ENCODE results near the gene LNX1. TPM values are rescaled to one million over a fixed set of nuclear protein-coding genes. Genes with fewer than 3 reads are reported as not detected.
A peak's percentile ranks its signal among the peaks of the same experiment; 100 is the strongest.

Gene LNX1
- total and polyA plus RNA-seq, 2 experiments from 2014 or later = 6.7 to 9.4 TPM

DNA sequence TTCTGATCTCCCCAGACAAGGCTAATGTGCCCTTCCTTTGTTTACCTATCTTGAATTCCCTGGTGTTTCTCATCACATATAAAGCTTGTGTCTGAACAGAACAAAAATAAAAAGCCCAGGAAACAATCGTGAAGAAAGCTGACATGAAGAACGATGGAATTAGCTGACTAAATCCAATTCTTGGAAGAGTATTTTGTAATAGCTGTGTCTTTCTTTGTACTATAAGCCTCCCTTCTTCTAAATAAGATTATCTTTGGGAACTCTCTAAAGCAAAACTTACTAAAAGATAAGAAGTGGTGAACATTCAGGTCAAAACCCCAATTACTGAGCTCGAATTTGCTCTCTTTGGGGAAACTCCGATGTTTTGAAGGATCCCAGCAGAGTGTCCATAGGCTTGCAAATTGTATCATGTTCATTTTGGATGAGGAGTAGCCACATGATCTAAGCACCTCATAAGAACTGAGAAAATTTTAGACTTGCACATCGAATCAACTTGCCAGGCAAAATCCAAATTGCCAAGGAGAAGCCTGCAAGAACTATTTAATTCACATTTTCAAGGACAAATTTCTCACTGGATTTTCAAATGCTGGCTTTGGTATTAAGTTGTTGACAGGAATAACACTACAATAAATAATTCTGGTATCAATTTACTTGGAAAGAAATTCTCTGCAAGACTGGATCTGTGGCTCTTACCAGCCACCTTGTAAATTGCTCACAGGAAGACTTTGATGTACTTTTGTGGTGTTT, 106.2 kb downstream of the LNX1 start:
- Histone ChIP-seq H4K20me1 (ENCODE audit: insufficient read depth) (no peaks in the 10 kb centered on the region), H3K9me2 (ENCODE audit: insufficient read depth) (no peaks in the 10 kb centered on the region), H3K4me2 (ENCODE audit: unreplicated experiment) (no peak overlapping the region), H3K27ac (no peak overlapping the region; the same call in 1 of the 2 replicates), H3K9me3 (ENCODE audit: low read depth) (no peaks in the 10 kb centered on the region), H3K4me1 (ENCODE audit: insufficient read depth) (peaks cover 30% of the 10 kb centered on the region), H2AFZ (0 out of 2 replicates have a peak overlapping the region, but pooled peaks have one; percentile 7), H3F3A (ENCODE audit: insufficient read depth) (peaks cover 18% of the 10 kb centered on the region), H3K27me3 (replicated peaks; ENCODE audit: insufficient read depth) (no peaks in the 10 kb centered on the region), H3K36me3 (ENCODE audit: low read depth) (no peaks in the 10 kb centered on the region), H3K79me2 (ENCODE audit: insufficient read depth) (no peaks in the 10 kb centered on the region), H3K9ac (no peak overlapping the region), H3K4me3 (no peak overlapping the region)
- 58 to 59% methylated on average over 5 of the region's 5 CpGs for WGBS, 2 experiments (ENCODE audit: low coverage in 1 of 2, low lambda C conversion rate in 2 of 2, missing lambda C conversion rate in 2 of 2)
- in situ Hi-C loops (cut with MboI) = no loop called here
- TF ChIP-seq EZH2phosphoT487 (IDR thresholded peaks at IDR 0.05; ENCODE audit: insufficient read depth, low read depth) = no peak
- no peak for TF ChIP-seq EZH2 (IDR thresholded peaks at IDR 0.05; ENCODE audit: insufficient read depth, poor library complexity, severe bottlenecking)
- DNase-seq = no peak

DNA sequence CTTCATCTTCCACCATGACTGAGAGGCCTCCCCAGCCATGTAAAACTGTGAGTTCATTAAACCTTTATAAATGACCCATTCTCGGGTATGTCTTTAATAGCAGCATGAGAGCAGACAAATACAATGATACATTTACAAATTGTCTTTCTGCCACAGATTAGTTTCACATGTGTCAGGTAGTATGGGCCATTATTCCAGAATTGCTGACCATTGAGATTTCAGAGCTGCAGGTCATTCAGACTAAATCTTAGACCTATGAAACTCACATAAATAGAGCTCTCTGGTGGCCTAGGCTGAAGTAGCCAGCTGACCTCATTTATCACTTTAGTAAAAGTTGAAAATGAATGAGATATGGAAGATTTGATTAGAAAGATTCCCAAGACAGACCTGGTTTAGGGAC, 108.0 kb downstream of the LNX1 start:
- Histone ChIP-seq H3K9ac (no peak overlapping the region), H3K9me3 (ENCODE audit: low read depth) (no peaks in the 10 kb centered on the region), H3K4me3 (no peak overlapping the region), H3K36me3 (ENCODE audit: low read depth) (no peaks in the 10 kb centered on the region), H3K4me2 (ENCODE audit: unreplicated experiment) (no peak overlapping the region), H3K4me1 (ENCODE audit: insufficient read depth) (peaks cover 32% of the 10 kb centered on the region), H3K27ac (no peak overlapping the region), H3K9me2 (ENCODE audit: insufficient read depth) (no peaks in the 10 kb centered on the region), H3F3A (ENCODE audit: insufficient read depth) (peaks cover 28% of the 10 kb centered on the region), H3K27me3 (replicated peaks; ENCODE audit: insufficient read depth) (no peaks in the 10 kb centered on the region), H2AFZ (no peak overlapping the region), H4K20me1 (ENCODE audit: insufficient read depth) (no peaks in the 10 kb centered on the region), H3K79me2 (ENCODE audit: insufficient read depth) (no peaks in the 10 kb centered on the region)
- WGBS, 2 experiments (ENCODE audit: low coverage in 1 of 2, low lambda C conversion rate in 2 of 2, missing lambda C conversion rate in 2 of 2) = 100% methylated on average over 1 of the region's 1 CpG
- in situ Hi-C loops (cut with MboI) = no loop called here
- no peak for DNase-seq
- TF ChIP-seq EZH2phosphoT487 (IDR thresholded peaks at IDR 0.05; ENCODE audit: insufficient read depth, low read depth) (no peak), EZH2 (IDR thresholded peaks at IDR 0.05; ENCODE audit: insufficient read depth, poor library complexity, severe bottlenecking) (no peak)

DNA sequence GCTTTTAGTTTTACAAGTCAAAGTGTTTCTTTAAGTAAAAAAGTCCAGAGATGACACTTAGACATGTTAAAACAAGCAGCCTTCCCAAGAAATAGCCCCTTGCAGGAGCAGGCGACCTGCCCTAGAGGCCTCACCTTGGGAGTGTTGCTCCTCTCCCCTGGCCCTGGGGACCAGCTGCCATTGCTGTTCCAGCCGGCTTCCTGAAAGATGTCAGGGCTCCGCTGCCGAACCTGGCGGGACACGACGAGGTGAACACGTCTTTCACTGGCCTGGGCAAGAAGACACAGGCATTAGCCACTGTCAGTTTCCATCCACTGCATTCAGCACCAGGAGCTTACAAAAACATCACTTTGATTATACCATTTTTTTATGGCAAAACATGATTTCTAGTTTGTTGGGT, 109.7 kb downstream of the LNX1 start:
- no peaks in the 10 kb centered on the region for H3K79me2 ChIP-seq (ENCODE audit: insufficient read depth)
- H3K4me3 ChIP-seq = no peak overlapping the region
- no peak overlapping the region for H2AFZ ChIP-seq
- no peaks in the 10 kb centered on the region for H3K9me2 ChIP-seq (ENCODE audit: insufficient read depth)
- H3K9me3 ChIP-seq (ENCODE audit: low read depth) = no peaks in the 10 kb centered on the region
- no peak overlapping the region for H3K27ac ChIP-seq
- peaks cover 47% of the 10 kb centered on the region for H3K4me1 ChIP-seq (ENCODE audit: insufficient read depth)
- 96 to 100% methylated on average over 8 of the region's 8 CpGs for WGBS, 2 experiments (ENCODE audit: low coverage in 1 of 2, low lambda C conversion rate in 2 of 2, missing lambda C conversion rate in 2 of 2)
- H4K20me1 ChIP-seq (ENCODE audit: insufficient read depth) = no peaks in the 10 kb centered on the region
- no peak for DNase-seq
- peaks cover 43% of the 10 kb centered on the region for H3F3A ChIP-seq (ENCODE audit: insufficient read depth)
- H3K27me3 ChIP-seq (replicated peaks; ENCODE audit: insufficient read depth) = no peaks in the 10 kb centered on the region
- in situ Hi-C loops (cut with MboI) = no loop called here
- TF ChIP-seq EZH2phosphoT487 (IDR thresholded peaks at IDR 0.05; ENCODE audit: insufficient read depth, low read depth) = no peak
- no peak overlapping the region for H3K9ac ChIP-seq
- no peaks in the 10 kb centered on the region for H3K36me3 ChIP-seq (ENCODE audit: low read depth)
- H3K4me2 ChIP-seq (ENCODE audit: unreplicated experiment) = no peak overlapping the region

DNA sequence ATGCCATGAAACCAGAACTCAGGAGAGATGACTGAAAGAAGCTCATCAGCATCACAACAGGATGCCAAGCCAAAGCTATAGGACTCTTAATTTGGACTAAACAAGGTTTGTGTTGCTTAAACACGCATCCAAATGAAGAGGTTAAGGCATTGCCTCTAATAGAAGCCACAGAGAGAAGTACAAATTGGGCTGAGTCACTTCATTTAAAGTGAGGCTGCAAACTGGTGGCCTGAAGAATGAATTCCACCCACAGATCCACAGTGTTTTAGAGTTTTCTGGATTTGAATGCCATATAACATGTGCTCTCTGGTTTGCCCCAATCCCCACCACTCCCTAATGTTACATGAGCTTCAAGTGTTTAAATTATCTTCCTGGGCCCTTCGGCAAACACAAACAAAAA, 110.4 kb downstream of the LNX1 start:
- in situ Hi-C loops (cut with MboI) = no loop called here
- 90 to 98% methylated on average over 2 of the region's 2 CpGs for WGBS, 2 experiments (ENCODE audit: low coverage in 1 of 2, low lambda C conversion rate in 2 of 2, missing lambda C conversion rate in 2 of 2)
- Histone ChIP-seq H3K27ac (peak overlapping the region; percentile 99), H4K20me1 (ENCODE audit: insufficient read depth) (no peaks in the 10 kb centered on the region), H3K4me3 (no peak overlapping the region), H3K9me2 (ENCODE audit: insufficient read depth) (no peaks in the 10 kb centered on the region), H3K4me2 (ENCODE audit: unreplicated experiment) (peak overlapping the region; percentile 54), H3K4me1 (ENCODE audit: insufficient read depth) (peaks cover 51% of the 10 kb centered on the region), H3K36me3 (ENCODE audit: low read depth) (no peaks in the 10 kb centered on the region), H3K79me2 (ENCODE audit: insufficient read depth) (no peaks in the 10 kb centered on the region), H3K9ac (no peak overlapping the region), H3K27me3 (replicated peaks; ENCODE audit: insufficient read depth) (no peaks in the 10 kb centered on the region), H3F3A (ENCODE audit: insufficient read depth) (peaks cover 44% of the 10 kb centered on the region), H2AFZ (no peak overlapping the region), H3K9me3 (ENCODE audit: low read depth) (no peaks in the 10 kb centered on the region)
- TF ChIP-seq EZH2phosphoT487 (IDR thresholded peaks at IDR 0.05; ENCODE audit: insufficient read depth, low read depth) (no peak), EZH2 (IDR thresholded peaks at IDR 0.05; ENCODE audit: insufficient read depth, poor library complexity, severe bottlenecking) (no peak)
- DNase-seq = peak; percentile 49
